Measurements from ENCODE around the gene FNDC3B. TPM values are rescaled to one million over a fixed set of nuclear protein-coding genes. Genes with fewer than 3 reads are reported as not detected.

Gene FNDC3B
- total and polyA plus RNA-seq, 2 donors (not counting 3 experiments of a cell fraction or from before 2014, with no cell fraction given), result 91.6 to 295 TPM

DNA sequence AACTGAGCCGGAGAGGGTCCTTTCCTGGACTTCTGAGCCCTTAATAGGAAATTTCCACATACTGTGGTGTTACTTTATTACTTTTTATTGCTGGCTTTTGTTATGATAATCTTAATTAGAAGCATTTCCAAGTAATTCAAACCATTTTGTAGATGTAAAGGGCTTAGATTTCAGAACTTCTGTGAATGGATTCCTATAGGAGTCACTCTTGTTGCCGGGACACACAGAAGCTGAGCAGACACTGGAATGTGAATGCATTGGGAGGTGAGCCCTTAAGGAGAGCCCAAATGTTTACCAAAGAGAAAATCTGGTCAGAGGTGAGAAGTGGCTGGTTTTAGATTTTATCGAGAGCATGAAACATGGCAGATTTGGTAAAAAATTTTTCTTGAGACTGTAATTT lies 87.4 kb downstream of the FNDC3B start:
- H3K4me3 ChIP-seq (replicated peaks in 1 of 3; ENCODE audit: insufficient read depth in 1 of 3, low read depth in 1 of 3, low read length in 3 of 3), result no peak overlapping the region
- no peaks in the 10 kb centered on the region for H3K27me3 ChIP-seq (ENCODE audit: control insufficient read depth in 2 of 2, insufficient read depth in 2 of 2, low read length in 2 of 2)
- H4K20me1 ChIP-seq (replicated peaks; ENCODE audit: control insufficient read depth, extremely low read depth, insufficient read depth, low read length), result peaks cover 7% of the 10 kb centered on the region
- H3K4me2 ChIP-seq (ENCODE audit: insufficient read depth, low read length), result no peak overlapping the region
- DNase-seq (ENCODE audit: low read depth, low spot score) (no peak), FAIRE-seq (no peak)
- peaks cover 13 to 14% of the 10 kb centered on the region in 2 experiments for H3K36me3 ChIP-seq (ENCODE audit: control insufficient read depth in 2 of 2, extremely low read depth in 1 of 2, insufficient read depth in 2 of 2, low read length in 2 of 2)
- H3K27ac ChIP-seq (ENCODE audit: insufficient read depth, low read depth, low read length), result peak overlapping the region; percentile 16
- intact Hi-C loops (cut with micrococcal nuclease) (no loop called here), dilution Hi-C loops (cut with MboI; ENCODE audit: extremely low pct_ligation_motif_present, low sequenced_read_pairs) (no loop called here)
- H3K4me1 ChIP-seq (ENCODE audit: control insufficient read depth, extremely low read depth, insufficient read depth, low read length), result peaks cover 55% of the 10 kb centered on the region
- H3K9me1 ChIP-seq (replicated peaks; ENCODE audit: control insufficient read depth, extremely low read depth, insufficient read depth, low read length), result no peaks in the 10 kb centered on the region
- no peak overlapping the region for H3K9ac ChIP-seq (replicated peaks; ENCODE audit: extremely low read depth, insufficient read depth, low read length)
- H2AFZ ChIP-seq (ENCODE audit: low read depth, low read length), result no peak overlapping the region
- POLR2A ChIA-PET, result interaction anchor here (1.3 kb wide), 1 partner anchor 14 kb away, joined by 3 read pairs; no protein-coding TSS in a partner anchor
- no peaks in the 10 kb centered on the region for H3K9me3 ChIP-seq (replicated peaks; ENCODE audit: control insufficient read depth, insufficient read depth, low read length)
- CTCF ChIA-PET, result no interaction called here
- BruUV-seq (replicated peaks), result no TSS peak
- H3K79me2 ChIP-seq (ENCODE audit: control insufficient read depth, insufficient read depth, low read length), result peaks cover 83% of the 10 kb centered on the region
- TF ChIP-seq FOS (IDR thresholded peaks at IDR 0.05; ENCODE audit: borderline replicate concordance, insufficient read depth, low read length) (no peak), JUN (IDR thresholded peaks at IDR 0.05; ENCODE audit: borderline replicate concordance, insufficient read depth, insufficient read length, low read depth) (no peak), EZH2 (IDR thresholded peaks at IDR 0.05; ENCODE audit: borderline replicate concordance, low read depth, low read length, severe bottlenecking) (no peak), CTCF (IDR thresholded peaks at IDR 0.05; ENCODE audit: extremely low read depth in 1 of 2, insufficient read depth in 1 of 2, low read depth in 1 of 2, low read length in 2 of 2) (no peak), MYC (IDR thresholded peaks at IDR 0.05; ENCODE audit: low read depth, low read length) (no peak), POLR2A (IDR thresholded peaks at IDR 0.05; ENCODE audit: low read depth, low read length) (no peak), MAX (IDR thresholded peaks at IDR 0.05; ENCODE audit: insufficient read depth, insufficient read length) (no peak), POLR2AphosphoS5 (IDR thresholded peaks at IDR 0.05; ENCODE audit: insufficient read depth, low read depth, low read length) (no peak), GATA2 (IDR thresholded peaks at IDR 0.05; ENCODE audit: insufficient read depth, insufficient read length, low read depth, low read length) (no peak)
